Neutrophil (primary cell): ENCODE data around the gene OST4.

Source experiments
- H3K27ac ChIP-seq: fragments of 200-600 bp; sonication (generic); 2 replicates; pipeline ENCODE4 v1.5.1; 2016; ENCODE audit warnings: mild to moderate bottlenecking, moderate library complexity
- H3K27me3 ChIP-seq: fragments of 200-600 bp; sonication (generic); 2 replicates; pipeline ENCODE4 v1.6.0; 2016; ENCODE audit warnings: mild to moderate bottlenecking
- H3K36me3 ChIP-seq: fragments of 200-600 bp; sonication (generic); 2 replicates; pipeline ENCODE4 v1.5.1; 2017
- H3K4me1 ChIP-seq, 2 experiments: fragments of 200-600 bp in 1 of 2; sonication (generic) in 1 of 2; 1 replicate in 1 of 2; 2 replicates in 1 of 2; pipeline versions ENCODE4 v1.5.1 to v1.6.1; 2013 to 2016; ENCODE audit warnings: low read depth in 1 of 2, low read length in 1 of 2, mild to moderate bottlenecking in 1 of 2, moderate library complexity in 1 of 2; ENCODE audit not compliant: control insufficient read depth in 1 of 2, insufficient read depth in 1 of 2
- H3K4me3 ChIP-seq, 2 experiments: fragments of 200-600 bp in 1 of 2; sonication (generic) in 1 of 2; 1 replicate in 1 of 2; 2 replicates in 1 of 2; pipeline ENCODE4 v1.5.1; 2013 to 2016; ENCODE audit warnings: low read depth in 1 of 2, low read length in 1 of 2, mild to moderate bottlenecking in 1 of 2, moderate library complexity in 1 of 2
- H3K9me3 ChIP-seq: fragments of 200-600 bp; sonication (generic); 2 replicates; pipeline ENCODE4 v1.5.1; 2016
- CTCF ChIP-seq: fragments of 200-600 bp; sonication (generic); IDR thresholded peaks from 2 replicates; pipeline ENCODE4 v1.5.1; 2016; ENCODE audit warnings: antibody characterized with exemption

The OST4 gene

GRCh38 chr2:27081984-27082772 is 10.7 kb upstream of the OST4 start:
- no peak for TF ChIP-seq CTCF
- Histone ChIP-seq H3K4me1 (peaks cover 66 to 67% of the 10 kb centered on the region in 2 experiments), H3K4me3 (peak overlapping the region in 1 of 2 experiments; percentile 49), H3K9me3 (no peaks in the 10 kb centered on the region), H3K27ac (peak overlapping the region; percentile 78), H3K27me3 (peaks cover 17% of the 10 kb centered on the region), H3K36me3 (no peaks in the 10 kb centered on the region)

GRCh38 chr2:27080603-27080936 is 9.1 kb upstream of the OST4 start:
- Histone ChIP-seq H3K27me3 (peaks cover 17% of the 10 kb centered on the region), H3K4me3 (peak overlapping the region in 1 of 2 experiments; percentile 49), H3K9me3 (no peaks in the 10 kb centered on the region), H3K27ac (peak overlapping the region; percentile 78), H3K36me3 (no peaks in the 10 kb centered on the region), H3K4me1 (peaks cover 62 to 64% of the 10 kb centered on the region in 2 experiments)
- TF ChIP-seq CTCF, result no peak

GRCh38 chr2:27080140-27080469 is 8.7 kb upstream of the OST4 start:
- H3K4me3 ChIP-seq, result no peak overlapping the region
- no peak for TF ChIP-seq CTCF
- peaks cover 62 to 64% of the 10 kb centered on the region in 2 experiments for H3K4me1 ChIP-seq
- H3K36me3 ChIP-seq, result no peaks in the 10 kb centered on the region
- peaks cover 17% of the 10 kb centered on the region for H3K27me3 ChIP-seq
- H3K9me3 ChIP-seq, result no peaks in the 10 kb centered on the region
- H3K27ac ChIP-seq, result no peak overlapping the region

- Histone ChIP-seq H3K4me3 (no peak overlapping the region), H3K27ac (no peak overlapping the region), H3K9me3 (no peaks in the 10 kb centered on the region), H3K27me3 (peaks cover 17% of the 10 kb centered on the region), H3K4me1 (peaks cover 65 to 66% of the 10 kb centered on the region in 2 experiments), H3K36me3 (no peaks in the 10 kb centered on the region)
- TF ChIP-seq CTCF, result no peak
Measured at GRCh38 chr2:27079233-27080139, 8.0 kb upstream of the OST4 start.

GRCh38 chr2:27078267-27079194 is 7.1 kb upstream of the OST4 start, which contains the start of gene EMILIN1:
Gene EMILIN1, plus strand, starts transcription at chr2:27078615. Its CDS starts 451 bp downstream, at chr2:27079066.
- Histone ChIP-seq H3K27ac (no peak within 1 kb of the TSS), H3K4me3 (no peak within 1 kb of the TSS), H3K4me1 (peaks cover 73 to 76% of the 10 kb centered on the region in 2 experiments), H3K27me3 (peaks cover 17% of the 10 kb centered on the region), H3K9me3 (no peaks in the 10 kb centered on the region), H3K36me3 (no peaks in the 10 kb centered on the region)
- TF ChIP-seq CTCF, result no peak
